Measurements from ENCODE around the gene SERINC4.
"Not testable (repeated sequence)": the region's sequence is repeated elsewhere in the genome, so short reads cannot be mapped to it uniquely, and the experiment has no call there.

Gene SERINC4

GRCh38 chr15:43799945-43800285 is at the start of gene SERINC4:
Gene SERINC4 (minus strand): TSS chr15:43800220. CDS start chr15:43799986, 234 bp downstream.
- DNase-seq: no peak

- DNase-seq: no peak
Measured at GRCh38 chr15:43845421-43845820, 45.4 kb upstream of the SERINC4 start.

DNA sequence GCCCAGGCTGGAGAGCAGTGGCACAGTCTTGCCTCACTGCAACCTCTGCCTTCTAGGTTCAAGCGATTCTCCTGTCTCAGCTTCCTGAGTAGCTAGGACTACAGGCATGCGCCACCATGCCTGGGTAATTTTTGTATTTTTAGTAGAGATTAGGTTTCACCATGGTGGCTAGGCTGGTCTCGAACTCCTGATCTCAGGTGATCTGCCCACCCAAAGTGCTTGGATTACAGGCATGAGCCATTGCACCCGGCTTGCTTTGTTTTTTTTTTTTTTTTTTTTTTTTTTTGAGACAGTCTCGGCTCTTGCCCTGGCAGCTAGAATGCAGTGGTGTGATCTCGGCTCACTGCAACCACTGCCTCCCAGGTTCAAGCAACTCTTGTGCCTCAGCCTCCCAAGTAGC is 32.5 kb upstream of the SERINC4 start:
- not testable (repeated sequence) for DNase-seq

GRCh38 chr15:43831519-43832052 is 31.6 kb upstream of the SERINC4 start:
- not testable (repeated sequence) for DNase-seq

- DNase-seq: not testable (repeated sequence)
Measured at GRCh38 chr15:43830691-43831275, 30.8 kb upstream of the SERINC4 start.

- DNase-seq: not testable (repeated sequence)
Measured at GRCh38 chr15:43829951-43830540, 30.0 kb upstream of the SERINC4 start.

GRCh38 chr15:43828061-43828657 is 28.1 kb upstream of the SERINC4 start:
- no peak for DNase-seq

DNA sequence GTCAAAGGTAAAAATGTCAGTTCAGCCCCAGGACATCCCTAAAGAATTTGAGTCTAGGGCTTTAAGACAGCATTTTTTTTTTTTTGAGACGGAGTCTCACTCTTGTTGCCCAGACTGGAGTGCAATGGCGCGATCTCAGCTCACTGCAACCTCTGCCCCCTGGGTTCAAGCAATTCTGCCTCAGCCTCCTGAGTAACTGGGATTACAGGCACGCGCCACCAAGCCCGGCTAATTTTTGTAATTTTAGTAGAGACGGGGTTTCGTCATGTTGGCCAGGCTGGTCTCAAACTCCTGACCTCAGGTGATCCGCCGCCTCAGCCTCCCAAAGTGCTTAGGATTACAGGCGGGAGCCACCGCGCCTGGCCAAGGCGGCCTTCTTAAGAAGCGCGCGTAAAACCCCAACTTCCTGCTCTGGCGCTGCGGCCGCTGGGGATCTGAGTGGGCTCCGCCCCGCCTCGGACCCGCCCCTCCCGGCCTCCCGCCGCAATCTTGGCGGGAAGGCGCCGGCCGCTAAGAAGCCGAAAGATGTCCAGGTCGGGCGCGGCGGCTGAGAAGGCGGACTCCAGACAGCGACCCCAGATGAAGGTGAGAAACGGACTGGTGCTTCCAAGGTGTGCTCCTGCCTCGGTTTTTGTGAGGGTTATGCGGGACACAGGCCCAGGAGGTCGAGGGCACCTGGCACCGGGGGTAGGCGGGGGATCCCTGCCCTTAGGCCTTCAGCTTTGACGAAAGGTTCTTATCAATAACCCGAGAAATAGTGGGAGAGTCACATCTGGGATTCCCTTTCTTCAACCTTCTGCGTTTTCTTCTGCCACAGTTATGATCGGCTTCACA is 26.7 kb upstream of the SERINC4 start, which contains the start of gene WDR76:
Gene WDR76, plus strand, starts transcription at position 495 of the 834 bp plus-strand sequence. Its CDS starts 31 bp downstream, at position 526.
- peak; percentile 64 for DNase-seq

GRCh38 chr15:43826029-43826507 is 26.0 kb upstream of the SERINC4 start:
- DNase-seq: no peak

DNA sequence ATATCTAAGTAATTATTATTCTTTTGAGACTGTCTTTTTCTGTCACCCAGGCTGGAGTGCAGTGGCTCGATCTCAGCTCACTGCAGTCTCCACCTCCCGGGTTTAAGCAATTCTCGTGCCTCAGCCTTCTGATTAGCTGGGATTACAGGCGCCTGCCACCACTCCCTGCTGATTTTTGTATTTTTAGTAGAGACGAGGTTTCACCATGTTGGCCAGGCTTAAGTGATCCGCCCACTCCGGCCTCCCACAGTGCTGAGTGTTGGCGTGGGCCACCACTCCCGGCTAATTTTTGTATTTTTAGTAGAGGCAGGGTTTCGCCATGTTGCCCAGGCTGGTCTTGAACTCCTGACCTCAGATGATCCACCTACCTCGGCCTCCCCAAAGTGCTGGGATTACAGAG is 25.3 kb upstream of the SERINC4 start:
- DNase-seq: not testable (repeated sequence)

DNA sequence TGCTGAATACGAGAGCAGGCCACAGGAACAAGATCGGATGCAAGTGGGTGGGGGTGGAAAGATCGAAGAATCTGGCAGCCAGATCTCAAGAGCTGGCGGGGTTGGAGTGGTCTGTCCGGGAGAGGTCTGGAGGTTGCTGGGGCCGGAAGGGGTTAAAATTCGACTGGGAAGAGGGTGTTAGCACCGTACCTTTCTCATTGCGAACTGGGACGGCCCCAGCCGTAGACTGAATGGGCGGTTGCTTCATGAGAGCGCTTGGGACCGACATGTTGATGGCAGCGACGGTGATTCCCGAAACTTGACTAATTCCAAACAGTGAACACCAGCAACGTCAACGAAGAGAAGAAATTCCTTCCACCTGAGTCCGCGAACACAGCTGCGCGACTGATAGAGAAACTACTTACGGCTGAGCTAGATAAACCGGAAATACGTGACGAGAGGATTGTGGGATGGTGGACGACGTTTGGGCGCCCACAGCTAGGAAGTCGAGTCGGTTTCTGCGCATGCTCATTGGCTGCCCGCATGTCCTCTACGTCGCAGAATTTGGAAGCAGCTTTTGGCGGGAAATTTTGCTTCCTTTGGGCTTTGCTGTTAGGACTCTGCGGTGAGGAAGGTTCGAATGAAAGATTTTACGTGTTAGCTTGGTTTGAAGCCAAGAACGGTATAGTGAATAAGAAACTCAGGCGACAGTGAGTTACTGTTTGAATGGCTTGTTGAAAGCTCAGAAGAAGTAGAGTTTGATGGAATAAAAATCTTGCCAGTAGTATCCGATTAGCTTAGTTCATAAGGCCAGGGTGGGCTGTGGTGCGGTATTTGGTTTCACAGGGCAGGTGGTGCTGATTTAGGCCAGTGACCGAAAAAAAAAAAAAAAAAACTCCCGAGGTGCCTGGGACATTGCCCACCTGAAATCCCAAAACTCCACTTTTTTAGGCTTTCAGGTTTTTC is 24.6 kb upstream of the SERINC4 start, which contains the start of gene MFAP1:
Gene MFAP1, minus strand, starts transcription at position 389 of the 945 bp plus-strand sequence. Its CDS starts 121 bp downstream, at position 268.
- DNase-seq: peak; percentile 84

DNA sequence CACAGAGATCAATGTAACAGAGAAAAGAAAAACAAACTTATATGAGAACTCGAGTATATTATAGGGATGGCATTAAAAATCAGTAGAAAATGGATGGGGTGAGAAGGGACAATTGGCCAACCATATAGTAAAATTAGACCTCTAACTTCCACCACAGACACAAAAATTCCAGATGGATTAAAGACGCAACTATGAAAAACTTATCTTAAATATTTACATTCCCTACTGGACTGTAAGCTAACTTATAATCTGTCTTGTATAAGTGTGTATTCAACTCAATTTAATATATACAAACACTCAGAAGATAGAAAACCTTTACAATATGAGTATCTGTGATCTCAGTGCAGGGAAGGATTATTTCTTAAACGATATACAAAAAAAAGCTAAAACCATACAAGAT is 21.5 kb upstream of the SERINC4 start:
- no peak for DNase-seq

GRCh38 chr15:43815064-43815463 is 15.0 kb upstream of the SERINC4 start:
- DNase-seq: not testable (repeated sequence)

- DNase-seq: no peak
Measured at GRCh38 chr15:43808960-43809678, 9.1 kb upstream of the SERINC4 start.

GRCh38 chr15:43808435-43808950 is 8.5 kb upstream of the SERINC4 start:
- no peak for DNase-seq

DNA sequence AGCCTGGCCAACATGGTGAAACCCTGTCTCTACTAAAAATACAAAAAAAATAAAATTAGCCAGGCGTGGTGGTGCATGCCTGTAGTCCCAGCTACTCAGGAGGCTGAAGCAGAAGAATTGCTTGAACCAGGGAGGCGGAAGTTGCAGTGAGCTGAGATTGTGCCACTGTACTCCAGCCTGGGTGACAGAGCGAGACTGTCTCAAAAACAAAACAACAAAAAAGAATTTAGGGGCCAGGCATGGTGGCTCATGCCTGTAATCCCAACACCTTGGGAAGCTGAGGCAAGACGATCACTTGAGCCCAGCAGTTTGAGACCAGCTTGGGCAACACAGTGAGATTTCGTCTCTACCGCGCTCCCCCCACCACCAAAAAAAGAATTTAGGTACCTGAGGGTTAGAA is 2.7 kb upstream of the SERINC4 start:
- DNase-seq: not testable (repeated sequence)

GRCh38 chr15:43800286-43801141 is 494 bp upstream of the SERINC4 start, which contains the start of gene HYPK:
Gene HYPK (plus strand): TSS chr15:43800599. CDS start chr15:43800623, 24 bp downstream.
- DNase-seq: peak; percentile 61

DNA sequence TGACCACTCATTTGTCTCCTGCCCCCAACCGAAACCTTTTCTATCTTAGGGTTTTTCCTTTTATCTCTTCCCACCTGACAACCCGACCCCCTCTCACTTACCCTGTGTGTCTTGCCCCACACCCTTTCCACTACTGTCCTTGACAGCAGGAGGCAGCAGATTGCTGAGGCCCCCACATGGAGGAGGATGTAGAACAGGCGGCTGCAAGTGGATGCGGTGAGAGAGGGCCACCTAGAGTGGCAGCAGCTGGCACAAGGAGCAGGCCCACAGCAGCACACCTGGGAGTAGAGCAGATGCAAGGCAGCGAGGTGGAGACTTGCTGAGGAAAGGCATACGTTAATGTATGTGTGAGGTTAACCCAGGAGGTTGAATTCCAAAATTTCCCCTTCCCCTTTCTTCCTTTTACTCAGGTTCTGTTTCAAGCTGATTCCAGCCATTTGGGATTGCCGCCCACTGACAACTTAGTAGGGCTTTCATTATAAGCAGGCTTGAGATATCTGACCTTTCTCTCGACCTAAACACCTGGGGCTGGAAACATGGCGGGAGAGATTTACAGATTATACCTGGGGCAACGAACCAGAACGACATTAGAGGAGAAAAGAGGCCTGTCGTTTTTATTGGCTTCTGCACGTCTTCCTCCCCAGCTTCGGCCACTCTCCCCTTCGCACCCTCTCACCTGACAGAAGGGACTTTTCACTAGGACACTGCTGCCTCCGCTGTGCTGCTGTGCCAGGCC is 643 bp downstream of the SERINC4 start:
- peak; percentile 65 for DNase-seq

- no peak for DNase-seq
Measured at GRCh38 chr15:43796566-43796965, 3.5 kb downstream of the SERINC4 start.
